HL-60 (cell line): ENCODE data around the gene PANK4.

ENCODE experiments used
- DNase-seq, 2 experiments: peaks; one replicate each; pipeline ENCODE4 v3.0.0-alpha.2; 2010 to 2020; ENCODE audit warnings: low read depth in 1 of 2, low spot score in 1 of 2
- H3K27ac ChIP-seq: fragments of 250-450 bp; sonication (Bioruptor Pico); replicated peaks from 2 replicates; pipeline ENCODE4 v1.5.1; 2020; ENCODE audit warnings: mild to moderate bottlenecking, moderate library complexity
- H3K27me3 ChIP-seq: fragments of 250-450 bp; sonication (Bioruptor Pico); 2 replicates; pipeline ENCODE4 v1.5.1; 2021; ENCODE audit warnings: mild to moderate bottlenecking, moderate library complexity; ENCODE audit not compliant: insufficient read depth, poor library complexity, severe bottlenecking
- H3K4me3 ChIP-seq: replicated peaks from 2 replicates; pipeline ENCODE4 v1.5.1; 2011; ENCODE audit warnings: mild to moderate bottlenecking, control low read depth, low read length; ENCODE audit not compliant: insufficient read depth
- GABPA ChIP-seq: IDR thresholded peaks from 2 replicates; pipeline ENCODE4 v1.6.1; 2012; ENCODE audit warnings: low read depth
- POLR2AphosphoS5 ChIP-seq: IDR thresholded peaks from 2 replicates; pipeline ENCODE4 v1.6.1; 2012; ENCODE audit warnings: low read depth
- REST ChIP-seq: IDR thresholded peaks from 2 replicates; pipeline ENCODE4 v1.6.1; 2012; ENCODE audit warnings: low read depth; ENCODE audit not compliant: insufficient replicate concordance
- SPI1 ChIP-seq: IDR thresholded peaks from 2 replicates; pipeline ENCODE4 v1.6.1; 2012; ENCODE audit warnings: low read depth, mild to moderate bottlenecking, borderline replicate concordance
- TF ChIP-seq, protein P1 (sequence below): IDR thresholded peaks from one replicate; pipeline ENCODE4 v1.5.1; 2011; ENCODE audit warnings: low read length, control low read depth, inconsistent platforms; ENCODE audit not compliant: insufficient read depth

The PANK4 gene

DNA sequence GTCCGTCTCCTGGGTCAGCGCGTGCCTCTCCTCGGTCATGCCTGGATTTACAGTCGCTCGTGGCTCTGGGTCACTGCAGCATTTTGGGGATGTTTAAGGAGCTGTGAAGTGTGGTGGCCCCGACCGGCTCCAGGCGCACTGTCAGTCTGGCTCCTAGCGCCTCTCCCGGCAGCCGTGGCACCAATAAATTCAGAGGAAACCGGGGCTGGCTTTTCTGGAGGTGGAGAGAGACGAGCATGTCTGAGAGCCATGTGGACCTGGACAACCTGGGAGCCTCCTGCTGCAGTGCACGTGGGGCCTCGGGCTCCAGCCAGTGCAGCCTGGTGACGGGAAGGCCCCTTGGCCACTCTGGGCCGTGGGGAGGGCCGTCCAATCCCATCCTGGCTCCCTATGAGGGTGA is 33.2 kb downstream of the PANK4 start:
- H3K27me3 ChIP-seq = peaks cover 7% of the 10 kb centered on the region
- TF ChIP-seq, protein P1, sequence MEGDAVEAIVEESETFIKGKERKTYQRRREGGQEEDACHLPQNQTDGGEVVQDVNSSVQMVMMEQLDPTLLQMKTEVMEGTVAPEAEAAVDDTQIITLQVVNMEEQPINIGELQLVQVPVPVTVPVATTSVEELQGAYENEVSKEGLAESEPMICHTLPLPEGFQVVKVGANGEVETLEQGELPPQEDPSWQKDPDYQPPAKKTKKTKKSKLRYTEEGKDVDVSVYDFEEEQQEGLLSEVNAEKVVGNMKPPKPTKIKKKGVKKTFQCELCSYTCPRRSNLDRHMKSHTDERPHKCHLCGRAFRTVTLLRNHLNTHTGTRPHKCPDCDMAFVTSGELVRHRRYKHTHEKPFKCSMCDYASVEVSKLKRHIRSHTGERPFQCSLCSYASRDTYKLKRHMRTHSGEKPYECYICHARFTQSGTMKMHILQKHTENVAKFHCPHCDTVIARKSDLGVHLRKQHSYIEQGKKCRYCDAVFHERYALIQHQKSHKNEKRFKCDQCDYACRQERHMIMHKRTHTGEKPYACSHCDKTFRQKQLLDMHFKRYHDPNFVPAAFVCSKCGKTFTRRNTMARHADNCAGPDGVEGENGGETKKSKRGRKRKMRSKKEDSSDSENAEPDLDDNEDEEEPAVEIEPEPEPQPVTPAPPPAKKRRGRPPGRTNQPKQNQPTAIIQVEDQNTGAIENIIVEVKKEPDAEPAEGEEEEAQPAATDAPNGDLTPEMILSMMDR = no peak
- TF ChIP-seq SPI1 (no peak), REST (no peak), GABPA (no peak), POLR2AphosphoS5 (no peak)
- DNase-seq = no peak
- no peak overlapping the region for H3K4me3 ChIP-seq
- no peak overlapping the region for H3K27ac ChIP-seq

- Histone ChIP-seq H3K4me3 (no peak overlapping the region), H3K27me3 (peaks cover 7% of the 10 kb centered on the region), H3K27ac (no peak overlapping the region)
- no peak for DNase-seq
- TF ChIP-seq SPI1 (no peak), REST (no peak), POLR2AphosphoS5 (no peak), GABPA (no peak)
- TF ChIP-seq, protein P1 = no peak
Observed at GRCh38 chr1:2492091-2492490, 34.3 kb downstream of the PANK4 start.

DNA sequence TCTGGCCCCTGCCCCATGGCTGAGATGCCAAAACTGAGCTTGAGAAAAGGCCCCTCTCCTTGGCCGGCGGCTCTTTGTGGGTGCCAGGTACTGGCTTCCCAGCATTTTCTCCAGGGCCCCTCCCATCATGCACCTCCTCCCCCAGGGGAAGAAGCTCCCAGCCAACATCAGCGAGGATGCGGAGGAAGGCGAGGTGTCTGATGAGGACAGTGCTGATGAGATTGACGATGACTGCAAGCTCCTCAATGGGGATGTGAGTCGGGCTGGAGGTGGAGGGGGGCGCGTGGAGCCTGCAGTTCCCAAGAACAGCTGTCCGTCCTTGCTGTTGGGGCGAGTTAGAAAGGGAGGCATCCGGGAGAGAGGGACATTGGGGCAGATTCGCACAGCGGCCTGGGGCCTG is 36.8 kb downstream of the PANK4 start:
- H3K27me3 ChIP-seq = peaks cover 7% of the 10 kb centered on the region
- DNase-seq = no peak

More for the DNA sequence above, 36.8 kb downstream of the PANK4 start:
- TF ChIP-seq REST = no peak
- TF ChIP-seq GABPA = no peak
- TF ChIP-seq SPI1 = no peak
- TF ChIP-seq, protein P1 = no peak
- TF ChIP-seq POLR2AphosphoS5 = no peak
- no peak overlapping the region for H3K4me3 ChIP-seq
- no peak overlapping the region for H3K27ac ChIP-seq
